GM23338 (cell line): ENCODE data around the gene DNAJB12. TPM values are rescaled to one million over a fixed set of nuclear protein-coding genes. Genes with fewer than 3 reads are reported as not detected.

Experiments used
- ATAC-seq: fragments of 200-7000 bp; cut with Tn5 transposase; 3 replicates; pipeline ENCODE4 v1.9.1; 2020
- DNase-seq: peaks from one replicate; pipeline ENCODE4 v3.0.0-alpha.2; 2015; ENCODE audit warnings: low spot score
- H2AFZ ChIP-seq: fragments of 200-600 bp; sonication (generic); 2 replicates; pipeline ENCODE4 v1.8.0; 2016; ENCODE audit warnings: antibody characterized with exemption, mild to moderate bottlenecking, moderate library complexity
- H3F3A ChIP-seq: fragments of 200-600 bp; sonication (generic); replicated peaks from 2 replicates; pipeline ENCODE4 v1.8.0; 2017; ENCODE audit warnings: antibody characterized with exemption, mixed run types, low read depth
- H3K27ac ChIP-seq: fragments of 200-600 bp; sonication (generic); 2 replicates; pipeline ENCODE4 v1.6.1; 2016; ENCODE audit warnings: low read depth
- H3K27me3 ChIP-seq: fragments of 200-600 bp; sonication (generic); 2 replicates; pipeline ENCODE4 v1.8.0; 2016; ENCODE audit warnings: mild to moderate bottlenecking, mixed run types, moderate library complexity; ENCODE audit not compliant: insufficient read depth
- H3K36me3 ChIP-seq: fragments of 200-600 bp; sonication (generic); 2 replicates; pipeline ENCODE4 v1.8.0; 2016; ENCODE audit warnings: mild to moderate bottlenecking; ENCODE audit not compliant: insufficient read depth
- H3K4me1 ChIP-seq: fragments of 200-600 bp; sonication (generic); 2 replicates; pipeline ENCODE4 v1.8.0; 2016; ENCODE audit warnings: mild to moderate bottlenecking, moderate library complexity; ENCODE audit not compliant: insufficient read depth
- H3K4me2 ChIP-seq: fragments of 200-600 bp; sonication (generic); 2 replicates; pipeline ENCODE4 v1.7.1; 2017; ENCODE audit warnings: mixed run types
- H3K4me3 ChIP-seq: fragments of 200-600 bp; sonication (generic); 2 replicates; pipeline ENCODE4 v1.6.1; 2016; ENCODE audit warnings: mixed run types
- H3K79me2 ChIP-seq: fragments of 200-600 bp; sonication (generic); replicated peaks from 2 replicates; pipeline ENCODE4 v1.8.0; 2017; ENCODE audit warnings: mild to moderate bottlenecking; ENCODE audit not compliant: insufficient read depth
- H3K9me2 ChIP-seq: fragments of 200-600 bp; sonication (generic); 2 replicates; pipeline ENCODE4 v1.8.0; 2017; ENCODE audit not compliant: insufficient read depth
- H4K20me1 ChIP-seq: fragments of 200-600 bp; sonication (generic); replicated peaks from 2 replicates; pipeline ENCODE4 v1.8.0; 2017; ENCODE audit warnings: mild to moderate bottlenecking; ENCODE audit not compliant: insufficient read depth
- H3K27ac Mint-ChIP-seq: 2 replicates; pipeline ENCODE4 v1.8.0; 2020; ENCODE audit warnings: inconsistent platforms, mild to moderate bottlenecking, moderate library complexity, mixed read lengths
- H3K27me3 Mint-ChIP-seq: 3 replicates; pipeline ENCODE4 v1.8.0; 2022; ENCODE audit warnings: low read depth, mild to moderate bottlenecking, moderate library complexity, mixed read lengths, inconsistent platforms; ENCODE audit not compliant: insufficient read depth, poor library complexity
- H3K36me3 Mint-ChIP-seq: 3 replicates; pipeline ENCODE4 v1.8.0; 2021; ENCODE audit warnings: low read depth, mild to moderate bottlenecking, inconsistent platforms, moderate library complexity, mixed read lengths
- H3K4me1 Mint-ChIP-seq: 3 replicates; pipeline ENCODE4 v1.8.0; 2020; ENCODE audit warnings: mild to moderate bottlenecking, inconsistent platforms, mixed read lengths
- H3K4me3 Mint-ChIP-seq: 3 replicates; pipeline ENCODE4 v1.8.0; 2021; ENCODE audit warnings: moderate library complexity, mild to moderate bottlenecking, inconsistent platforms, mixed read lengths
- H3K9me3 Mint-ChIP-seq: 3 replicates; pipeline ENCODE4 v1.8.0; 2020; ENCODE audit warnings: moderate library complexity, mild to moderate bottlenecking, inconsistent platforms, mixed read lengths
- CTCF ChIP-seq, 2 experiments: fragments of 200-600 bp in 1 of 2; sonication (generic) in 1 of 2; conservative IDR thresholded peaks; 2 replicates each; pipeline versions ENCODE4 v1.5.1 to v1.6.1; 2016 to 2017; ENCODE audit warnings: antibody characterized with exemption in 2 of 2, low read depth in 2 of 2, mild to moderate bottlenecking in 2 of 2, moderate library complexity in 1 of 2
- EZH2 ChIP-seq: fragments of 200-600 bp; sonication (generic); IDR thresholded peaks from one replicate; pipeline ENCODE4 v1.8.0; 2017; ENCODE audit warnings: antibody characterized with exemption, mild to moderate bottlenecking, low read depth; ENCODE audit not compliant: unreplicated experiment
- POLR2AphosphoS5 ChIP-seq: IDR thresholded peaks from 2 replicates; pipeline ENCODE4 v1.6.1; 2016; ENCODE audit warnings: antibody characterized with exemption, low read depth
- REST ChIP-seq: IDR thresholded peaks from one replicate; pipeline ENCODE4 v1.6.1; 2018; ENCODE audit warnings: antibody characterized with exemption; ENCODE audit not compliant: unreplicated experiment
- STAT1 ChIP-seq: IDR thresholded peaks from one replicate; pipeline ENCODE4 v1.6.1; 2016; ENCODE audit warnings: antibody characterized with exemption; ENCODE audit not compliant: unreplicated experiment
- ZNF462 ChIP-seq: fragments of 250-450 bp; sonication (Bioruptor Pico); IDR thresholded peaks from 2 replicates; pipeline ENCODE4 v1.5.0; 2020; ENCODE audit warnings: mild to moderate bottlenecking, moderate library complexity
- polyA plus RNA-seq: library from polyadenylated mRNA; unstranded; fragments of >200 nt; fragmentation: Nextera tagmentation; extraction: Ambion mirVana; gene quantifications from 2 replicates; pipeline ENCODE4 v1.2.1, GENCODE V29; 2016
- total RNA-seq: library from RNA; depleted of rRNA; stranded (reverse); fragments of >200 nt; shearing (Covaris generic); gene quantifications from 2 replicates; pipeline ENCODE4 v1.2.3, GENCODE V29; 2014

DNAJB12 gene
- total and polyA plus RNA-seq, 2 experiments from 2014 or later = 12.8 to 16.0 TPM

DNA sequence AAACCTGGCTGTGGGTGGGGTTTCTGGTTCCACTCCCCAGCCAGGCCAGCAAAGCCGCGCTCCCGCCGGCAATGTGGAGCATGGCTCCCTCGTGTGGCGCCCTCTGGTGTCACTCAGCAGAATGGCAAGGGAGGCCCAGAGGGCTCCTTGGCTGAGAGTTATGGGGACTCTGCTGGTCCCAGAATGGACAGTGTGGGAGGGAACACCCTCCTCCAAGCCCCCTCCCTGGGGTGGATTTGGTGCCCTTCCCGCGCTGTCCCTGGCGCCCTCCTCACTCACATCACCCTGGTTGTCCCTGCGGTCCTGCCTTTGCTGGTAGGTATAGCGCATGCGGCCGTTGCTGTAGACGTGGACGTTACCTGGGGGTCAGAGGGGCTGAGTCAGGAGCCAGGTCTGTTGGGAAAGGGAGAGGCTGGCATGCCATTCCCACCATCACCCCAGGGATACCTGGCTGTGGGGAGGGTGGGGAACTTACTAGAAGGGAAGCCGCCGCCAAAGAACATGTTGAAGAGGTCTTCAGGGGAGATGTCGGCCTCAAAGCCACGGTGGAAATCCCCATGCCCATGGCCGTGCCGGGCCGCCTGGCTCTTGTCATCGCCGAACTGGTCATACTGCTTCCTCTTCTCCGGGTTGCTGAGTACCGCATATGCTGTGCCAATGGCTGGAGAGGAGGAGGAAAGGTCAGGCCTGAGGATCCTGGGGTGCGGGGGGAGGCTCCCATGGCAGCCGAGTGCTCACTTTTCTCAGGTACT lies 14.0 kb downstream of the DNAJB12 start:
- H3K27ac Mint-ChIP-seq = no peak overlapping the region
- no peaks in the 10 kb centered on the region for H3K9me3 Mint-ChIP-seq

More for the DNA sequence above, 14.0 kb downstream of the DNAJB12 start:
- H3K27ac ChIP-seq = 0 out of 2 replicates have a peak overlapping the region, but pooled peaks have one; percentile 19
- no peaks in the 10 kb centered on the region for H3K9me2 ChIP-seq
- H3K36me3 Mint-ChIP-seq = peaks cover 30% of the 10 kb centered on the region; the same call in 2 of the 3 replicates
- no peaks in the 10 kb centered on the region for H3K27me3 Mint-ChIP-seq
- peak; percentile 86 for DNase-seq
- H3K4me3 Mint-ChIP-seq = no peak overlapping the region
- H3K36me3 ChIP-seq = no peaks in the 10 kb centered on the region; the same call in 1 of the 2 replicates
- no peak overlapping the region for H3K4me2 ChIP-seq
- H3K79me2 ChIP-seq = no peaks in the 10 kb centered on the region
- H3K4me1 ChIP-seq = no peaks in the 10 kb centered on the region
- no peak overlapping the region for H2AFZ ChIP-seq
- no peaks in the 10 kb centered on the region for H3K27me3 ChIP-seq
- TF ChIP-seq CTCF (conservative IDR thresholded peaks at IDR 0.05; ENCODE audit: low read depth in 2 of 2) (peak; percentile 96 to 98), EZH2 (no peak), STAT1 (no peak), REST (no peak), ZNF462 (CRISPR knock-in tag) (no peak), POLR2AphosphoS5 (no peak)
- H3K4me3 ChIP-seq = no peak overlapping the region
- H3K4me1 Mint-ChIP-seq = peaks cover 2% of the 10 kb centered on the region; the same call in 1 of the 3 replicates
- peaks cover 5% of the 10 kb centered on the region; the same call in 1 of the 2 replicates for H4K20me1 ChIP-seq
- H3F3A ChIP-seq = no peaks in the 10 kb centered on the region
- peak; percentile 85 for ATAC-seq
